A549 (cell line): ENCODE results near the gene LTB. TPM values are rescaled to one million over a fixed set of nuclear protein-coding genes. Genes with fewer than 3 reads are reported as not detected.

Experiments
- ATAC-seq, 2 experiments: fragments of 200-7000 bp in 1 of 2; fragments of >200 bp in 1 of 2; cut with Nextera tagmentation in 1 of 2; cut with Tn5 transposase in 1 of 2; 3 replicates each; pipeline versions ENCODE4 v1.8.0 to v1.9.1; 2018 to 2020; ENCODE audit warnings: mild to moderate bottlenecking in 1 of 2, moderate library complexity in 1 of 2
- CTCF ChIA-PET: fragments of 300-600 bp; sonication (Branson Sonifier 250); formaldehyde crosslinking; extraction: SDS; loops from one replicate; lab custom pipeline; 2021; ENCODE audit warnings: antibody characterized with exemption, inconsistent platforms; lab: Yijun Ruan, JAX
- POLR2A ChIA-PET: fragments of 350-600 bp; formaldehyde crosslinking; extraction: SDS; loops from one replicate; lab custom pipeline; 2021; ENCODE audit warnings: antibody characterized with exemption, inconsistent platforms; lab: Yijun Ruan, JAX
- DNase-seq, 2 experiments: peaks; one replicate each; pipeline versions ENCODE4 v3.0.0 to v3.0.0-alpha.2; 2011 to 2016; ENCODE audit warnings: low read depth in 1 of 2, low spot score in 1 of 2
- FAIRE-seq: peaks from 2 replicates; lab custom pipeline; 2011; peaks lifted over from hg19 to GRCh38; lab: Jason Lieb, UNC
- H3K27ac ChIP-seq, 2 experiments: fragments of >200 bp; sonication (Bioruptor Twin); formaldehyde crosslinking; 3 replicates each; pipeline ENCODE4 v1.5.1; 2016 to 2017
- H3K4me1 ChIP-seq: fragments of >200 bp; sonication (Bioruptor Twin); formaldehyde crosslinking; 3 replicates; pipeline ENCODE4 v1.6.1; 2016
- H3K4me2 ChIP-seq: fragments of >200 bp; sonication (Bioruptor Twin); formaldehyde crosslinking; 3 replicates; pipeline ENCODE4 v1.6.1; 2016
- H3K4me3 ChIP-seq: fragments of >200 bp; sonication (Bioruptor Twin); formaldehyde crosslinking; 3 replicates; pipeline ENCODE4 v1.5.1; 2016
- H3K9me3 ChIP-seq: fragments of >200 bp; sonication (Bioruptor Twin); formaldehyde crosslinking; 3 replicates; pipeline ENCODE4 v1.6.1; 2016
- BCL3 ChIP-seq: fragments of >200 bp; sonication (Bioruptor Twin); formaldehyde crosslinking; IDR thresholded peaks from 3 replicates; pipeline ENCODE4 v1.6.1; 2016
- BHLHE40 ChIP-seq: IDR thresholded peaks from 2 replicates; pipeline ENCODE4 v1.6.1; 2012; ENCODE audit warnings: low read depth, low read length, inconsistent platforms
- CBX2 ChIP-seq: fragments of 200-600 bp; sonication (generic); IDR thresholded peaks from 2 replicates; pipeline ENCODE4 v1.6.1; 2016; ENCODE audit warnings: low read depth, mild to moderate bottlenecking, borderline replicate concordance
- CEBPB ChIP-seq, 2 experiments: fragments of >200 bp in 1 of 2; sonication (Bioruptor Twin) in 1 of 2; formaldehyde crosslinking in 1 of 2; IDR thresholded peaks; 2 replicates each; pipeline ENCODE4 v1.6.1; 2012 to 2016
- CHD2 ChIP-seq: fragments of 150-350 bp; IDR thresholded peaks from 2 replicates; pipeline ENCODE4 v1.6.1; 2014; ENCODE audit warnings: low read length; ENCODE audit not compliant: partially characterized antibody
- EHF ChIP-seq: fragments of 250-450 bp; sonication (Bioruptor Pico); IDR thresholded peaks from 2 replicates; pipeline ENCODE4 v1.5.0; 2020; ENCODE audit warnings: mild to moderate bottlenecking
- EHMT2 ChIP-seq: fragments of 200-600 bp; sonication (generic); IDR thresholded peaks from 2 replicates; pipeline ENCODE4 v1.6.1; 2016; ENCODE audit warnings: antibody characterized with exemption, low read depth, mild to moderate bottlenecking, moderate library complexity
- EP300 ChIP-seq, 2 experiments: fragments of >200 bp; sonication (Bioruptor Twin); formaldehyde crosslinking; IDR thresholded peaks; 2 replicates in 1 of 2; 3 replicates in 1 of 2; pipeline ENCODE4 v1.6.1; 2016 to 2017
- FOSB ChIP-seq: fragments of 250-450 bp; sonication (Bioruptor Pico); IDR thresholded peaks from 2 replicates; pipeline ENCODE4 v1.5.0; 2020; ENCODE audit warnings: mild to moderate bottlenecking, moderate library complexity
- FOSL2 ChIP-seq, 2 experiments: fragments of 450-650 bp in 1 of 2; fragments of >200 bp in 1 of 2; sonication (Bioruptor Twin) in 1 of 2; formaldehyde crosslinking; IDR thresholded peaks; 2 replicates each; pipeline versions ENCODE4 v1.5.0 to v1.6.1; 2016 to 2020; ENCODE audit warnings: mild to moderate bottlenecking in 1 of 2, moderate library complexity in 1 of 2
- FOXS1 ChIP-seq: fragments of 250-450 bp; sonication (Bioruptor Pico); IDR thresholded peaks from 2 replicates; pipeline ENCODE4 v1.5.0; 2020; ENCODE audit warnings: mild to moderate bottlenecking, moderate library complexity
- GATA3 ChIP-seq: IDR thresholded peaks from 2 replicates; pipeline ENCODE4 v1.6.1; 2012; ENCODE audit warnings: borderline replicate concordance
- HES2 ChIP-seq: fragments of >200 bp; sonication (Bioruptor Twin); formaldehyde crosslinking; IDR thresholded peaks from 2 replicates; pipeline ENCODE4 v1.6.1; 2016
- HEYL ChIP-seq: fragments of 250-450 bp; sonication (Bioruptor Pico); IDR thresholded peaks from 2 replicates; pipeline ENCODE4 v1.8.0; 2021; ENCODE audit warnings: mild to moderate bottlenecking, moderate library complexity
- JUNB ChIP-seq: fragments of >200 bp; sonication (Bioruptor Twin); formaldehyde crosslinking; IDR thresholded peaks from 2 replicates; pipeline ENCODE4 v1.6.1; 2016
- MAZ ChIP-seq: fragments of 150-350 bp; IDR thresholded peaks from 2 replicates; pipeline ENCODE4 v1.6.1; 2014; ENCODE audit warnings: antibody characterized with exemption, low read depth, low read length, borderline replicate concordance
- MYC ChIP-seq: IDR thresholded peaks from 2 replicates; pipeline ENCODE4 v1.6.1; 2012; ENCODE audit warnings: mild to moderate bottlenecking, inconsistent platforms, low read length, improper control_type of control experiment, borderline replicate concordance
- NPAS2 ChIP-seq: fragments of 250-450 bp; sonication (Bioruptor Pico); IDR thresholded peaks from 2 replicates; pipeline ENCODE4 v1.8.0; 2022; ENCODE audit warnings: mild to moderate bottlenecking, moderate library complexity, borderline replicate concordance
- NR3C1 ChIP-seq: fragments of >200 bp; sonication (Bioruptor Twin); formaldehyde crosslinking; IDR thresholded peaks from 3 replicates; pipeline ENCODE4 v1.6.1; 2017
- PBX3 ChIP-seq: IDR thresholded peaks from 2 replicates; pipeline ENCODE4 v1.6.1; 2012
- POLR2AphosphoS2 ChIP-seq: conservative IDR thresholded peaks from 2 replicates; pipeline ENCODE4 v1.6.1; 2012; ENCODE audit warnings: low read length, improper control_type of control experiment, inconsistent platforms
- RAD21 ChIP-seq, 2 experiments: fragments of >200 bp in 1 of 2; sonication (Bioruptor Twin) in 1 of 2; formaldehyde crosslinking in 1 of 2; IDR thresholded peaks in 1 of 2; conservative IDR thresholded peaks in 1 of 2; 2 replicates in 1 of 2; 3 replicates in 1 of 2; pipeline ENCODE4 v1.6.1; 2012 to 2018; ENCODE audit warnings: inconsistent platforms in 1 of 2
- RCOR1 ChIP-seq: fragments of 150-350 bp; IDR thresholded peaks from 2 replicates; pipeline ENCODE4 v1.6.1; 2014; ENCODE audit warnings: antibody characterized with exemption, low read length, low read depth
- RNF2 ChIP-seq: fragments of 200-600 bp; sonication (generic); IDR thresholded peaks from 2 replicates; pipeline ENCODE4 v1.6.1; 2016; ENCODE audit warnings: low read depth, mild to moderate bottlenecking, antibody characterized with exemption, moderate library complexity, borderline replicate concordance
- SMC3 ChIP-seq: fragments of >200 bp; sonication (Bioruptor Twin); formaldehyde crosslinking; IDR thresholded peaks from 3 replicates; pipeline ENCODE4 v1.6.1; 2018; ENCODE audit warnings: inconsistent platforms
- SREBF2 ChIP-seq: fragments of 450-650 bp; IDR thresholded peaks from 2 replicates; pipeline ENCODE4 v1.6.1; 2014; ENCODE audit warnings: mild to moderate bottlenecking, moderate library complexity
- TP53 ChIP-seq: fragments of 250-450 bp; sonication (Bioruptor Pico); IDR thresholded peaks from 2 replicates; pipeline ENCODE4 v1.5.0; 2021; ENCODE audit warnings: mild to moderate bottlenecking, moderate library complexity
- ZC3H11A ChIP-seq: fragments of 450-650 bp; IDR thresholded peaks from 2 replicates; pipeline ENCODE4 v1.6.1; 2014; ENCODE audit warnings: antibody characterized with exemption, mild to moderate bottlenecking
- ZFP36 ChIP-seq: fragments of 450-650 bp; IDR thresholded peaks from 2 replicates; pipeline ENCODE4 v1.6.1; 2014; ENCODE audit warnings: borderline replicate concordance; ENCODE audit not compliant: partially characterized antibody
- ZSCAN20 ChIP-seq: fragments of 250-450 bp; sonication (Bioruptor Pico); IDR thresholded peaks from 2 replicates; pipeline ENCODE4 v1.8.0; 2022; ENCODE audit warnings: mild to moderate bottlenecking, moderate library complexity
- WGBS: methylation state at CpG from one replicate; pipeline ENCODE4 v1.1.6; 2017; ENCODE audit errors: missing lambda C conversion rate; 5-methylcytosine and 5-hydroxymethylcytosine counted together
- polyA plus RNA-seq, 4 experiments: library from polyadenylated mRNA; depleted of rRNA in 3 of 4; stranded (reverse); fragments of >200 nt; fragmentation: RNase III in 1 of 4; extraction: RNeasy Plus Mini Kit Qiagen cat#74134 plus additional on column Dnase treatment in 1 of 4; gene quantifications; 2 replicates in 3 of 4; 3 replicates in 1 of 4; pipeline ENCODE4 v1.2.3, GENCODE V29; 2011 to 2017

LTB gene
- polyA plus RNA-seq, 2 of the 4 experiments (the other 2 are of a cell fraction): 0.14 to 0.26 TPM

- ChIA-PET POLR2A (no interaction called here), CTCF (interaction anchor here (0.9 to 2.6 kb wide), 3 partner anchors 16 to 69 kb away, joined by 4 to 19 read pairs (median 5); partner anchors contain the start of gene ATP6V1G2)
- Histone ChIP-seq H3K9me3 (no peaks in the 10 kb centered on the region), H3K4me2 (no peak within 1 kb of the TSS), H3K4me3 (no peak within 1 kb of the TSS), H3K27ac (no peak within 1 kb of the TSS)
- 81% methylated on average over 6 of the region's 6 CpGs for WGBS
- no peak for ATAC-seq
- no peak for TF ChIP-seq SREBF2
- TF ChIP-seq, all 56 proteins: peak for 0
- DNase-seq (no peak), FAIRE-seq (no peak)
- H3K4me1 ChIP-seq: peaks cover 4% of the 10 kb centered on the region; the same call in 2 of the 3 replicates
Observed at GRCh38 chr6:31614684-31615578, 32.7 kb upstream of the LTB start, which contains the start of gene AIF1. Gene AIF1 (plus strand): TSS chr6:31615234. CDS start chr6:31615330, 96 bp downstream.

GRCh38 chr6:31614075-31614619 lies 31.9 kb upstream of the LTB start:
- ATAC-seq (no peak), FAIRE-seq (no peak)
- H3K27ac ChIP-seq: no peak overlapping the region
- H3K4me2 ChIP-seq: no peak overlapping the region
- WGBS: 83% methylated on average over 8 of the region's 8 CpGs
- no peaks in the 10 kb centered on the region for H3K4me1 ChIP-seq
- TF ChIP-seq RCOR1 (no peak), EHMT2 (no peak), MYC (no peak), POLR2AphosphoS2 (no peak), RNF2 (no peak), EP300 (IDR thresholded peaks at IDR 0.05) (no peak), BCL3 (no peak), FOXS1 (no peak), PBX3 (no peak), SMC3 (no peak), JUNB (no peak), FOSB (CRISPR knock-in tag) (no peak), EHF (no peak), NR3C1 (no peak), CHD2 (no peak), CEBPB (IDR thresholded peaks at IDR 0.05) (no peak), MAZ (no peak), BHLHE40 (no peak), TP53 (CRISPR knock-in tag) (no peak)
- TF ChIP-seq, all 56 proteins: peak for 0
- Histone ChIP-seq H3K4me3 (no peak overlapping the region), H3K9me3 (no peaks in the 10 kb centered on the region)
- CTCF ChIA-PET: interaction anchor here (1.6 to 2.6 kb wide), 3 partner anchors 15 to 68 kb away, joined by 4 to 19 read pairs (median 5); partner anchors contain the start of gene ATP6V1G2
- DNase-seq: no peak
- POLR2A ChIA-PET: no interaction called here

GRCh38 chr6:31610968-31611367 lies 28.7 kb upstream of the LTB start:
- ChIA-PET POLR2A (no interaction called here), CTCF (interaction anchor here (0.5 to 3.0 kb wide), 6 partner anchors 12 to 597 kb away, joined by 3 to 28 read pairs (median 4); partner anchors contain the start of gene NCR3)
- Histone ChIP-seq H3K4me2 (no peak overlapping the region), H3K4me1 (no peaks in the 10 kb centered on the region), H3K4me3 (no peak overlapping the region), H3K27ac (no peak overlapping the region), H3K9me3 (no peaks in the 10 kb centered on the region)
- ATAC-seq: no peak
- DNase-seq: no peak
- 83% methylated on average over 4 of the region's 4 CpGs for WGBS
- FAIRE-seq: no peak
- TF ChIP-seq HEYL: no peak
- no peak for TF ChIP-seq GATA3
- no peak for TF ChIP-seq HES2
- no peak for TF ChIP-seq ZFP36
- TF ChIP-seq EHMT2: no peak
- no peak for TF ChIP-seq ZSCAN20 (CRISPR knock-in tag)
- TF ChIP-seq RAD21 (conservative IDR thresholded peaks at IDR 0.05 in 1 of 2, IDR thresholded peaks at IDR 0.05 in 1 of 2): no peak
- no peak for TF ChIP-seq RNF2
- TF ChIP-seq PBX3: no peak
- TF ChIP-seq CBX2: no peak
- no peak for TF ChIP-seq NPAS2
- TF ChIP-seq ZC3H11A: no peak
- no peak for TF ChIP-seq FOSL2 (IDR thresholded peaks at IDR 0.05)
- TF ChIP-seq FOSL2 (CRISPR knock-in tag; IDR thresholded peaks at IDR 0.05): no peak
